Endometrial microvascular endothelial cells (primary cell): ENCODE results near the gene PEX10. TPM values are rescaled to one million over a fixed set of nuclear protein-coding genes. Genes with fewer than 3 reads are reported as not detected.

Source experiments
- in situ Hi-C: cut with HindIII; loops from 2 replicates; pipeline ENCODE4 v1.10.0; 2017; ENCODE audit warnings: low sequenced_read_pairs, low pct_unique_long_range_greater_than_20kb; ENCODE audit errors: inconsistent ontology term
- total RNA-seq: library from RNA; depleted of rRNA; stranded (reverse); fragments of >200 nt; gene quantifications from one replicate; pipeline ENCODE4 v1.2.3, GENCODE V29; 2015; ENCODE audit errors: inconsistent ontology term

The PEX10 gene
- total RNA-seq, 1 donor from 2014 or later: 38.6 TPM

GRCh38 chr1:2396059-2396458 lies 16.3 kb downstream of the PEX10 start:
- in situ Hi-C loops: loop anchor here (10.0 kb wide), 1 partner anchor 201 kb away; the partner anchor contains the start of gene FAAP20

GRCh38 chr1:2395245-2395644 lies 17.1 kb downstream of the PEX10 start:
- in situ Hi-C loops: loop anchor here (10.0 kb wide), 1 partner anchor 200 kb away; the partner anchor contains the start of gene FAAP20

GRCh38 chr1:2394761-2395160 lies 17.6 kb downstream of the PEX10 start:
- in situ Hi-C loops: loop anchor here (10.0 kb wide), 1 partner anchor 200 kb away; the partner anchor contains the start of gene FAAP20

DNA sequence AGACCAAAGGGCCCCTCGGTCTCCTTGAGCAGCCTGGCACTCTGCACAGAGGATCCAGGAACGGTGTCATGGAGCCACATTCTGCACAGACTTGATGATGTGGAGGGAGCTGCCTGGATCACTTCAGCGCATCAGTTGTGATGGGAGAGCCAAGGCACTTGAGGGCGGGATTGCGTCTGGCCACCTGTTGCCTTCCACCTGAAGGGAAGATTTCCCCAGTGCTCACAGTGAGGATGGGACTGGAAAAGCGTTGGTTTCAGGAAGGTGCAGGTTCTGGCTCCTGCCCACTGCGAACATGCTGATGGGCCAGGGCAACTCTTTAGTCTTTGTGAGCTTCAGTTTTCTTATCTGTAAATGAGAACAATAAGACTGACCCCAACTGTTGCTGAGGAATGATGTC lies 18.1 kb downstream of the PEX10 start:
- in situ Hi-C loops: loop anchor here (10.0 kb wide), 1 partner anchor 199 kb away; the partner anchor contains the start of gene FAAP20

GRCh38 chr1:2393471-2393877 lies 18.9 kb downstream of the PEX10 start:
- in situ Hi-C loops: loop anchor here (10.0 kb wide), 1 partner anchor 199 kb away; the partner anchor contains the start of gene FAAP20

GRCh38 chr1:2392686-2393085 lies 19.7 kb downstream of the PEX10 start:
- in situ Hi-C loops: loop anchor here (10.0 kb wide), 1 partner anchor 198 kb away; the partner anchor contains the start of gene FAAP20

DNA sequence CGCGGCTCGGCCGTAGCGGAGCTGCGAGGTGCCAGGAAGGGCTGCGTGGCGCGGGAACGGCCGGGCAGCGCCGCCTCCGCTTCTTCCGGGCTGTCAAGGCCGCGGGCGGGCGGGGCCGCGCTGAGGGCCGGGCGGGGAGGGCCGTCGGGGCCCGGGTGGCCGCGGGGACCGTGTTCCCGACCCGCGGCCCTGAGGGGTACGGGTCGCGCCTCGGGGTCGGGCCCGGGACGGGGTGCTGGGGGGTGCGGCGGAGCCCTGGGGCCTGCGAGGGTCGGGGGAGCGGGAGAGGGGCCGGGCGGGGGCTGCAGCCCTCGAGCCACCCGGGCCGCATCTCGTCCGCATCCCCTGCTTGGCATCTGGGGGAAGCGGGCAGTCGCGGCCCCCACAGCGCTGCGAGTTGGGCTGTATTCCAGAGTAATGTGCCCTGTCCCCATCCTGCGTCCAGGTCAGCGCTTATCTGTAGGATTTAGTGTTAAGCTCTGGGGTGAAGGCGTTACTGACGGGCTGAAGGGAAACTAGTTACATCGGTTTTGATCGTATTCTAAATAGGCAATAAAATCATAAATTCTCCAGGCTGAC lies 20.3 kb downstream of the PEX10 start:
- in situ Hi-C loops: loop anchor here (10.0 kb wide), 1 partner anchor 197 kb away; the partner anchor contains the start of gene FAAP20

GRCh38 chr1:2391041-2391930 lies 21.1 kb downstream of the PEX10 start, which contains the start of the genes MORN1 and RER1:
TSS of gene MORN1 (minus strand) at chr1:2391554. CDS start at chr1:2391533, 21 bp downstream.
TSS of gene RER1 (plus strand) at chr1:2391841. CDS start at chr1:2395791, 3,950 bp downstream.
- in situ Hi-C loops: loop anchor here (10.0 kb wide), 1 partner anchor 196 kb away; the partner anchor contains the start of gene FAAP20

DNA sequence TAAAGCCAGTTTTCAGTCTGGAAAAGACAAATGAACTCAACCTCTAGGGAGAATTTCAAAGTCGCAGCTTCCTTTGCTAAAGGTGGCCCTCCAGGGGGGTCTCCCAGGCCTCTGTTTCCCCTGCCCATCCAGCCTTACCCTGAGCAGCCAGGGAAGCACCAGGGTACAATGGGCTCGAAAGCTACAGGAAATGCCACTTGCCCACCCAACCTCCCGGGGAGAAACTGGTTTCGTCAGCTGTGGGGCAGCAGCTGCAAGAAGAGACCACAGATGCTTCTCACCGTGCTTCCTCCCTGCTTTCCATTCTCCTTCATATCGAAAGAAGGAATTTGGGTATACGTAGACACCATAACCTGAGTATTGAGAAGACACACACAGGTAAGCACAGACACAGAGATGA lies 22.7 kb downstream of the PEX10 start:
- in situ Hi-C loops: loop anchor here (10.0 kb wide), 1 partner anchor 195 kb away; the partner anchor contains the start of gene FAAP20

DNA sequence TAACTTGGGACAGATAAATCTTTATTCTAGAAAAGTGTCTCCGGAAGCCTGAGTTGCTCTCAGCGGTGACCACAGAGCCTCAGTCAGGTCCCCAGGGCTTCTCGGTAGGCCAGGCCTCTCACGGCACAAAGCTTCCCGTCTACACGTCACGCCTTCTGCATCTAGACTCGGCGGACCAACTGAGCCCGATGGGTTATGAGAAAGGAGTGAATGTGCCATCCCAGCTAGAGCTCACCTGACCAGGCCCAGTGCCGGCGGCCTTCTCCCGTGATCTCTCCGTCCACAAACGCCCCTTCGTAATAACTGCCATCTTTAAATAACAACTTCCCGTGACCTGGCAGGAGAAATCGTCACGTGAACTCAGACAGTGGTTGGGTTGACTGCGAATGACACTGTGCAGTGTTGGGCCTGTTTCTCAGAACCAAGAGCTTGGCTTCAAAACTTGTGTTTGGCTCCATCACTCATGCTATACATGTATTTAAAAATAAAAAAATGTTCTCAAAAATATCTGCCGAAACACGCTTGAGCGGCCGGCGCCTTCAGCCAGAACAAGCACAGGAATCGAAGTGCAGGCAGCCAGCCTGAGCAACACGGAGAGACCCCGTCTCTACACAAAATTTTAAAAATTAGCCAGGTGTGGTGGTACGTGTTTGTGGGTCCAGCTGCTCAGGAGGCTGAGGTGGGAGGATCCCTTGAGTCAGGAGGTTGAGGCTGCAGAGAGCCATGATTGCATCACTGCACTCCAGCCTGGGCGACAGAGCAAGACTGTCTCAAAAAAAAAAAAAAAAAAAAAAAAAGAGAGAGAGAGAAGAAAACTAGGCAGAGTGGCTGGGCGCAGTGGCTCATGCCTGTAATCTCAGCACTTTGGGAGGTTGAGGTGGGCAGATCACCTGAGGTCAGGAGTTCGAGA lies 24.1 kb downstream of the PEX10 start:
- in situ Hi-C loops: no loop called here

DNA sequence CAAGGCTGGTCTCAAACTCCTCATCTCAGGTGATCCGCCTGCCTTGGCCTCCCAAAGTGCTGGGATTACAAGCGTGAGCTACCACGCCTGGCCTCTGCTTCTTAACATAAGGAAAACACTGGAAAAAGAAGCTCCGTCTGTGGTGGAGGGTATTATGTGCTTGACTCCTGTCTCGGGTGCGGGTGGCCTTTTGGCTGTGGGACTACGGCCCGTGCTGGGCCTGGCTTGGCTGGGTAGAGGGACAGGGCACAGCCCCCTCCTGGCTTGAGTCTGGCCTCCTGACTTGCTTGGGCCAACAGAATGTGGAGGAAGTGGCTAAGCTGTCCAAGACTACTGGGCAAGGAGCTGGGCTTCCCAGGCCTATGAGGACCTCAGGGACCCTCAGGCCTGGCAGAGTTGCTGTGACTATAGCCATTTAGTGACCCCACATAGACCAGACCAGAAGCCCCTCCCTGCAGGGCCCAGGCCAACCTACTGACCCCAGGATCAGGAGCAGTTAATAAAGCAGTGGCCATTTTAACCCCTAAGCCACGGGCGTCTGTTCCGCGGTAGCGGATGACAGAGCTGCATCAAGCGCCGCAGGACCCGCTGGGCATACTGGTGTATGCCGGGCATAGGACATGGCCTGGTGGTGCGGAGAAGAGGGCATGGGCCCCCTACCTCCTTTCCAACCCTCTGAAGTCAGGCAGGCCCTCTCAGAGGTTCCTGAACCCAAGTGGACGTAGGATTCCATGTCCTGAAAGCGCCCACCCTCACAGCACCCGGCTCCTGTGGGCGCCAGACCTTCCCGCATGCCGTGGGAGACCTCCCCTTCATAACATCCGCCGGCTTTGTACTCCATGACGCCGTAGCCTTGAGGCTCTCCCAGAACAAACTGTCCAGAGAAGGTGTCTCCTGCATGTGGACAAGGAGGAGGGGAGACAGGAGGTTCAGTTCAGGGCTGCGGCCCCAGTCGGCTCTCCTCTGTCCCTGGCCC lies 25.4 kb downstream of the PEX10 start:
- in situ Hi-C loops: no loop called here

GRCh38 chr1:2385606-2386280 lies 26.6 kb downstream of the PEX10 start:
- in situ Hi-C loops: no loop called here

GRCh38 chr1:2384941-2385481 lies 27.4 kb downstream of the PEX10 start:
- in situ Hi-C loops: no loop called here

DNA sequence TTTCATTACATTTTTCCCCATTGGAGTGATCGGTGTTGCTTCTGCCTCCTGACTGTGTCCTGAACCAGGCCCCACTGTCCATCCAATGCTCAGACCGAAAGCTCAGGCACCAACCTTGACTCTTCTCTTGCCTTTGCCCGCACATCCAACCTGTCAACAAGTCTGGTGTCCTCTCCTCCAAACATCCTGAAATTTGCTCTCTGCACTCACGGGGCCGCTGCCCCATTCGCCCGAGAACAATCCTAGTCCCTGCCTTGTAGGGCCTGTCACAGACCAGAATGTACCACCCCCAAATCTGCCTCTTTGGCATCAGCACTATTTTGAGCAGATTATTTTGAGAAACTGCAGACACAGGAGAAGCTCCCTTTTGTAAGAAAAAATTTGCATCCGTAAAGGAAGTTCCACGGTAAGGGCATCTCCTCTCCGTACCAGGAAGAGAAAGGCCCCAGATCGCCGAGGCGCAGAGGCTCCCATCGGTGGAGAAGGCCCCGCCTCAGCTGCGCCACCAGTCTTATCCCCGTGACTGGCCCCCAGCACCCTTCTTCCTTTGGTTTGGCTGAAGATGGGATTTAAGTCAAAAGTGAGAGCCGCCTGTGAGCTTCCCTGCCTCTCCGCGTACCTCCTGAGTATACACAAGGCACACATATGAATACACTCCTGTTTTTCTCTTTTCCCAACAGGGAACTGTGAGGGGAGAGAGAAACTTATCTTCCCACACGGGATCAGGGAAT lies 28.1 kb downstream of the PEX10 start:
- in situ Hi-C loops: no loop called here

- in situ Hi-C loops: no loop called here
These were observed 28.8 kb downstream of the PEX10 start for GRCh38 chr1:2383576-2383975.
